Astrocyte of the spinal cord (primary cell): Measurements from ENCODE around the gene SLC38A4.

Experiments used
- DNase-seq: peaks from one replicate; pipeline ENCODE4 v3.0.0; 2011; ENCODE audit warnings: low read depth, low spot score
- H3K4me3 ChIP-seq: 2 replicates; pipeline ENCODE4 v1.5.1; 2011; ENCODE audit warnings: low read depth, mild to moderate bottlenecking, low read length, moderate library complexity
- CTCF ChIP-seq: IDR thresholded peaks from 2 replicates; pipeline ENCODE4 v1.5.1; 2012; ENCODE audit warnings: low read depth, mild to moderate bottlenecking, low read length, inconsistent platforms
- in situ Hi-C: cut with HindIII; loops from 2 replicates; pipeline ENCODE4 v1.10.0; 2017; ENCODE audit warnings: low sequenced_read_pairs

SLC38A4 gene

DNA sequence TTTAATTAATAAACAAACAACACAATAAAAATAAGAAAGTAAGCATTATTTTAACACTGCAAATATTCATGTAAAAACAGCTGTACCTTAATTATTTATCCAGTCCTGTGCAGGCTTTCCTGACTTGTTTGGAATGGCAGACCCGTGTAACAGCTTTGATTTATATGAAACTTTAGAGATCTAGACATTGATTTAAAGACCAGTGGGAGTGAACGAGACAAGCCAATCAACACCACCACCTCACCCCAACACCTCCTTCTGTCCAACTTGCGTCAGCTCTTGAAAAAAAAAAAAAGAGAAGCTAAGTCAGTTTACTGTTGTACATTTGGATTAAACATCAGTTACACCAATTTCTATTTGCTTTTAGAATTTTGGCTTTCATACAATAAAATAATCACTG lies 22.3 kb downstream of the SLC38A4 start:
- in situ Hi-C loops: no loop called here
- TF ChIP-seq CTCF: no peak
- H3K4me3 ChIP-seq: no peak overlapping the region
- no peak for DNase-seq

- TF ChIP-seq CTCF: no peak
- H3K4me3 ChIP-seq: no peak overlapping the region
- in situ Hi-C loops: no loop called here
- DNase-seq: no peak
Observed at GRCh38 chr12:46801293-46801692, 24.5 kb downstream of the SLC38A4 start.

DNA sequence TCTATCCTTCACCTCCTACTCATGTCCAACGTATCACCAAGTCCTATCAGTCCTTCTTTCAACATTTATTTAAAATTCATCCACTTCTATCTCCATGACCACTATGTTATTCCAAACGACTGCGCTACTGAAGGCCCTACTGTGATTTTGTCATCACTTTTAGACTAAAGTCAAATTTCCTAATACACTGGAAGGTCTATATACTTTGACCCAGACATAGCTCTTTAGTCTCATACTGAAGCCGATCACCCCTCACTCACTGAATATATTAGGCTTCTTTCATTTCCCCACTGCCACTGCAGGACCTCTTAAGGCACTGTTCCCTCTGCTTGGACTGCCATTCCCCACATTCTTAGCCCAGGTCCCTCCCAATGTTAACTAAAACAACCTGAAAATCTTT lies 25.6 kb downstream of the SLC38A4 start:
- DNase-seq: no peak
- no peak for TF ChIP-seq CTCF
- in situ Hi-C loops: no loop called here
- H3K4me3 ChIP-seq: no peak overlapping the region

DNA sequence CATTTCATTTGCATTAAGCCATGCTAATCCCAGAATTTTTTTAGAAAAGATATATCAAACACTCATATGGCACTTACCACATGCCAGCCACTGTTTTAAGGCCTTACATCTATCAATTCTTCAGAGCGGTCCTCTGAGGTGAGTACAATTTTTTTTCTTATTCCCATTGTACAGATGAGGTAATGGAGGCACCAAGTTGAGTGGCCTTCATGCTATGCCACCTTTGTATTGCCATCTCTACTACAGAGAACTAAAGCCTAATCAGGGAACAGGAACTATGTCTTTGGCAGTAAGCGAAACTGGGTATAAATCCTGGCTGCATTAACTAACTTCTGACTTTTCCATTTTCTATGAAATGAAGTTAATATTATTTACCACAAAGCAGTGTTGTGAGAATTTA lies 27.1 kb downstream of the SLC38A4 start:
- DNase-seq: no peak
- in situ Hi-C loops: no loop called here
- TF ChIP-seq CTCF: no peak
- no peak overlapping the region for H3K4me3 ChIP-seq

DNA sequence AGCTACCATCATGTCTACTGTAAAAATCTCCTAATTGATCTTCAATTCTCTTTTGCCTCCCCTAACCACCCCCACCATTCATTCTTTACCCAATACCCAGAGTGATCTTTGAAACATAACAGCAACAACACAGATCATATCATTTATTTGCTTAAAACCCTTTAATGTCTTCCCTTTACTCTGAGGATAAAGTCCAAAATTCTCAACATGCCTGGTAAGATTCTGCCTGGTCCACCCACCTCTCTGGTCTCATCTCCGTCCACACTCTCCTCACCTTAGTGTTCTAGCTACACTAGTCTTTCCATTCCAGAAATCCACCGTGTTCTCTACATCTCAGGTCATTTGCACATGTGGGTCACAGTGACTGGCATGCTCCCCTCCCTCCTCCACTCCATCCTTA lies 27.7 kb downstream of the SLC38A4 start:
- no peak for TF ChIP-seq CTCF
- no peak overlapping the region for H3K4me3 ChIP-seq
- no peak for DNase-seq
- in situ Hi-C loops: no loop called here

DNA sequence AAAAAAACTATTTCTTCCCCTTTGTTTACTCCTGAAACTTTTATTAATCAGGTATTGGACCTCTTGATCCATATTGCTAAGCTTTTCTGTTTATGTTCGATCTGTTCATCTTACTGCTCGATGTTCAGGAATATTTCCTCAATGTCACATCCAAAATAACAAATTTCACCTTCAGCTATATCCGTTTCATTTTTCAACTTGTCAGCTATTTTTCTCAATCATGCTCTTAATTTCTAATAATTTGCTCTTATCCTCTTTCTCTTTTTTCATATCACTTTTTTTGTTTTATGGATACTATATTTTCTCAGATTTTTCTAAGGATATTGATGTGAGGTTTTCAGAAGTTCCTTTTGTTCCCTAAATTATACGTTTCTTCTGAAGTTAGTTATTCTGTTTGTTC lies 29.8 kb downstream of the SLC38A4 start:
- H3K4me3 ChIP-seq: no peak overlapping the region
- TF ChIP-seq CTCF: no peak
- no peak for DNase-seq
- in situ Hi-C loops: no loop called here

- no peak for DNase-seq
- in situ Hi-C loops: no loop called here
- TF ChIP-seq CTCF: no peak
- H3K4me3 ChIP-seq: no peak overlapping the region
Observed at GRCh38 chr12:46794593-46795190, 31.1 kb downstream of the SLC38A4 start.
